ENCODE results near the gene SLC51B.
"Not testable (repeated sequence)": the region's sequence is repeated elsewhere in the genome, so short reads cannot be mapped to it uniquely, and the experiment has no call there.

The SLC51B gene

DNA sequence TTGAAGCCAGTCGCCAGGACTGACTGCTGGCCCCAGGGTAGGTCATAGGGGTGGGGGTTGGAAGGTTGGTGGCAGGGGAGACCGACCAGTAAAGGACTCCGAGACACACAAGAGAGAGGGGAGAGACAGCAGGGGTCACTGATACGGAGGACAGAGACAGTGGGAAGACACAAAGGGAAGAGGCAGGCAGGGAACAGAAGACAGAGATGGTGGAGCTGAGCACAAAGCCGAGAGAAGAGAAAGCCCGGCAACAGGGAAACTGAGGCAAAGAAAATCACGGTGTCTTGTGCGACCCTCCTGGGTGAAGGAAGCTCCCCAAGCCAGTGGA lies 22.1 kb downstream of the SLC51B start:
- no peak for DNase-seq

DNA sequence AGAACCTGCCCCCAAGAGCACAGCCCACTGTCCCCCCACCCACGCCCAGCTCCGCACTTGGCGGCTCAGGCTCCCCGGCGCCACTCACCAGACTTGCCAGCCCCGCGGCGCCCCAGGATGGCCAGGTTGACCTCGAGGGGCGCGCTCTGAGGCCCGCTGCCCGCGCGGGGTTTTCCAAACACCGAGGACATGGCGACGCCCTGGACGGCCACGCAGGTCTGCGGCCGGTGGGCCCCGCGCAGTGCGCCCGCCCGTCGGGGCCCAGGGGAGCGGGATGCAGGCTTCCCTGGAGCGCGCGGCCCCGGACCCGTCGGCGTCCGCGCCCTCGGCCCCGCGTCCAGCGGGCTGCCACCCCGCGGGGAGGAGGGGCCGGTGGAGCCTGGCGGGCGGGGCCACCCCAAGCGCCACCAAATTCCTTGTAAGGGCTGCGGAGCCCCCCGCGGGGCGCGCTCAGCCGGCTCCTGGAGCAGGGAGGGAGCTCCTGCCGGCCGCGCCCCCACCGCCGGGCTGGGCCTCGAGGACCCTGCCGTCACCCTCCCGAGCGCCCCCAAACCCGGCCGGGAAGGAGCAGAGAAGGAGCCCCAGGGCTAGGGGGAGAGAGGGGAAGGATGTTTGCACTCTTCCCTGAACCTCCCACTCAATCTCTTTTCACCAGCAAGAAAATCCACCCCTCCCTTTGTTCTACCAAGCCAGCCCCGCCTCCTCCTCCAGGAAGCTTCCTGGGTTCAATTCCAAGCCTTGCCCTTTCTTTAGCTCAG lies 22.6 kb downstream of the SLC51B start, which contains the start of gene RASL12:
RASL12 (minus strand) TSS at position 347 of the 758 bp plus-strand sequence; CDS start at position 191, 156 bp downstream.
- DNase-seq: no peak

DNA sequence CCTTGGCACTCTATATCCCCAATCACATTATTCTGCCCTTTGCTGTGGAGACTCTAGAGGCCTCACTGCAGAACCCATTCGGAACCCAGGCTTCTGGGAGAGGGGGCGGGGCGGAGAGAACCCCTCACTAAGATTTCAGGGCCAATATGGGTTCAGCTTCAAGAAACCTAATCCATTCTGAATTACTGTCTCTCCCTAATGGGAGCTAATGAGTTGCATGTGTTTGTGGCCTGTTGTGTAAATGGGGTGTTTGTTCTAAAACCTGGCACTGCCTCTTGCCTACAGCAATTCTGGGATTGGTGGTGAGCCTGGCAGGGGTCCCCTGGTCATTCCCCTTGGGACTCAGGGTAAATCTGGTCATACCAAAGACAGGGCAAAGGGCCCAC lies 23.2 kb downstream of the SLC51B start:
- no peak for DNase-seq

DNA sequence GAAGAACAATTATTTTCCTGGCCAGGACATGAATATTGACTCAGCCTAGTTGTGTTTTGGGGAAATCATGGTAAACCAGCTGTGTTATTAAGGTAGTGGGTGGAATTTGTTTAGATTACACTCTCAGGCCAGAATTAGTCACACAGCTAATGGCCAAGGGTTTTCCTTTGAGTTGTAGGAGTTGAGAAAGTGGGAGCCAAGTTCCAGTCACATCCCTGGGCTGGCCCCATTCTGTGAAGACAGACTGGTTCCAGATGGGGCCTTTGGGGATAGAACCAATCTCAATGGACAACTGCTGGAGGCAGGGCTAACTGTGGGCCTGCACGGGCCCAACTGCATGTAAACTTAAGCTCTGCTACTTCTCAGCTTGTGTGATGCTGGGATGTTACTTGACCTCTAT lies 24.0 kb downstream of the SLC51B start:
- DNase-seq: no peak

DNA sequence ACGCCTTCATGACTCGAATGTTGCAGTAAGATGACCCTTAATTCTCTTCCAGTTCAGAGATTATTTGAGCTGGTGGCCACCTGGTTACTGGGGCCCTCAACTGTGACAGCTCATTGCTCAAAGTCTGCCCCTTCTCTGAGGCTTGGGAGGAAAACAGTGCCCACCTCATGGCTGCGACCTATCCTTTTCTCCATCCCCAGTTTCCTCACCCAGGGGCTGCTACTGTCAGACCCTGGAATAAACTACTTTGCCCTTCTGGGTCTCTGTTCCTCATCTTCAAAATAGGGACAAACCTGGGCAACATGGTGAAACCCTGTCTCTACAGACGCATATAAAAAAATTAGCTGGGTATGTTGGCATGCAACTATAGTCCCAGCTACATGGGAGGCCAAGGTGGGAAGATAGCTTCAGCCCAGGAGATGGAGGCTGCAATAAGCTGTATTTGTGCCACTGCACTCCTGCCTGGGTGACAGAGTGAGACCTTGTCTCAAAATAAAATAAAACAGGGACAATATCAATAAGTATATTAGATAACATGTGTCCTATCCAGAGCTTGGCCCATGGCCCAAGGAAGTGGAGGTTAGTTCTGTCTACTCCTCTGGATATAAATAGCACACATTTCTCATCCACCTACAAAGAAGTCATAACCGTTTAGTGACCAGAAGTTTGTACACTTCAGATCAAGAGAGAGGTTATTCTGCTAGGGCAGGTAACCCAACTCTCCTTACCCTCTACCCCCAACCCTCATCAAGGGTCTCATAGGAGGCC lies 24.8 kb downstream of the SLC51B start:
- no peak for DNase-seq

DNA sequence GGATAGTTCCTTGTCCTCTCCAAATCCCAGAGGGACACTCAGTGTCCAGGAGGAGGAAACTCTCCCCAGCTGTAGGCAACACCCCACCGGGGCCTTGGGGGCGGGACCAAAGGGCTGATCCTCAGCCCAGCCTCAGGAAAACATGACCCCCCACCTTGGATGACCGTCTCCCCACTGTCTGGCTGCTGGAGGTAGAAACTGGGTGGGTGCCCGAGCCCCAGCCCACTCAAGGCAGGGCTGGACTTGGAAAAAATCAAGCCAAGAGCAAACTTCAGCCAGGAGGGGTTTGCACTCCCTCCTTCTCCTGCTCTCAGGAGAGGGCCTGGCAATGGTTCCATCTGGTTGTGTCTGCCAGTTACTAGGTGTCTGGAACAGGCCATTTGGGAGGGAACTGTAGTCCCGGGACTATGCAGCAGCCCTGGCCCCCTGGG lies 26.2 kb downstream of the SLC51B start:
- DNase-seq: no peak

DNA sequence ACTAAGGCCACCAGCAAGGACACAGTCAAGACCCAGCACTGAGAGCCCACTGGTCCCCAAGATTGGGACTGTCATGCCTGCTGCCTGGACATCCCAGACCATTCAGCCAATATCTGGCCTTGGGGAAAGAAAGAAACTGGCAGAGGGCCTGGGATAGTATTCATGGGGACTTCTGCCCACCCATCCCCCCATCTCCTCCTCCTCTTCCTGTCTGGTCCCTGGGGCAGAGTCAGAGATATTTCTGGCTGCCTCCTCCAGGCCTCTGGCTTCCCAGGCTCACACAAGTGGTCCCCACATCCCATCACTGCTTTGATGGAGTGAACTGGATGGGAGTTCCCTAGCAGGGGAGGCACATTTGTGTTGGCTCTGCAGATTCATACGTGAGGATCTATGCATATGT lies 26.8 kb downstream of the SLC51B start:
- DNase-seq: no peak

DNA sequence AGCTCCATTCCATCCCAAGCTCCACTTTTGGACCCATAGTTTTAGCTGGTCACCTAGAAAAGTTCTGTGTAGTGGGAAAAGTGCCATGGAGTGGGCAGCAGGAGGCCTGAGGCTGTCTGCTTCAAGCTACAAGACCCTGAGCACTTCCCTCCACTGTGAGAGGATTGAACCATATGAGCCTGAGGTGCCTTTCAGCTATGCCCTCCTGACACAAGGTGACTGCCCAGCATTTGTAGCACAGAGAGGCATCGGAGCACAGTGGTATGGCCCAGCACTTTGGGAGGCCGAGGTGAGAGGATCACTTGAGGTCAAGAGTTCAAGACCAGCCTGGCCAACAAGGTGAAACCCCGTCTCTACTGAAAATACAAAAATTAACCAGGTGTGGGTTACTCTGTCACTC lies 27.4 kb downstream of the SLC51B start:
- DNase-seq: no peak

DNA sequence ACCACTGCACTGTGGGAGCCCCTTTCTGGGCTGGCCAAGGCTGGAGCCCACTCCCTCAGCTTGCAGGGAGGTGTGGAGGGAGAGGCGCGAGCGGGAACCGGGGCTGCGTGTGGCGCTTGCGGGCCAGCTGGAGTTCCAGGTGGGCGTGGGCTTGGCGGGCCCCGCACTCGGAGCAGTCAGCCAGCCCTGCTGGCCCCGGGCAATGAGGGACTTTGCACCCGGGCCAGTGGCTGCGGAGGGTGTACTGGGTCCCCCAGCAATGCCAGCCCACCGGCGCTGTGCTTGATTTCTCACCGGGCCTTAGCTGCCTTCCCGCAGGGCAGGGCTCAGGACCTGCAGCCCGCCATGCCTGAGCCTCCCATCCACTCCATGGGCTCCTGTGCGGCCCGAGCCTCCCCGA lies 29.8 kb downstream of the SLC51B start:
- DNase-seq: not testable (repeated sequence)

DNA sequence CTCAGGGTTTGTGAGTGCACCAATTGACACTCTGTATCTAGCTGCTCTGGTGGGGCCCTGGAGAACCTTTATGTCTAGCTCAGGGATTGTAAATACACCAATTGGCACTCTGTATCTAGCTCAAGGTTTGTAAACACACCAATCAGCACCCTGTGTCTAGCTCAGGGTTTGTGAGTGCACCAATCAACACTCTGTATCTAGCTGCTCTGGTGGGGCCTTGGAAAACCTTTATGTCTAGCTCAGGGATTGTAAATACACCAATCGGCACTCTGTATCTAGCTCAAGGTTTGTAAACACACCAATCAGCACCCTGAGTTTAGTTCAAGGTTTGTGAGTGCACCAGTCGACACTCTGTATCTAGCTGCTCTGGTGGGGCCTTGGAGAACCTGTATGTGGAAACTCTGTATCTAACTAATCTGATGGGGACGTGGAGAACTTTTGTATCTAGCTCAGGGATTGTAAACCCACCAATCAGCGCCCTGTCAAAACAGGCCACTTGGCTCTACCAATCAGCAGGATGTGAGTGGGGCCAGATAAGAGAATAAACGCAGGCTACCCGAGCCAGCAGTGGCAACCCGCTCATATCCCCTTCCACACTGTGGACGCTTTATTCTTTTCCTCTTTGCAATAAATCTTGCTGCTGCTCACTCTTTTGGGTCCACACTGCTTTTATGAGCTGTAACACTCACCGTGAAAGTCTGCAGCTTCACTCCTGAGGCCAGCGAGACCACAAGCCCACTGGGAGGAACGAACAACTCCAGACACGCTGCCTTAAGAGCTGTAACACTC lies 30.6 kb downstream of the SLC51B start:
- DNase-seq: not testable (repeated sequence)

DNA sequence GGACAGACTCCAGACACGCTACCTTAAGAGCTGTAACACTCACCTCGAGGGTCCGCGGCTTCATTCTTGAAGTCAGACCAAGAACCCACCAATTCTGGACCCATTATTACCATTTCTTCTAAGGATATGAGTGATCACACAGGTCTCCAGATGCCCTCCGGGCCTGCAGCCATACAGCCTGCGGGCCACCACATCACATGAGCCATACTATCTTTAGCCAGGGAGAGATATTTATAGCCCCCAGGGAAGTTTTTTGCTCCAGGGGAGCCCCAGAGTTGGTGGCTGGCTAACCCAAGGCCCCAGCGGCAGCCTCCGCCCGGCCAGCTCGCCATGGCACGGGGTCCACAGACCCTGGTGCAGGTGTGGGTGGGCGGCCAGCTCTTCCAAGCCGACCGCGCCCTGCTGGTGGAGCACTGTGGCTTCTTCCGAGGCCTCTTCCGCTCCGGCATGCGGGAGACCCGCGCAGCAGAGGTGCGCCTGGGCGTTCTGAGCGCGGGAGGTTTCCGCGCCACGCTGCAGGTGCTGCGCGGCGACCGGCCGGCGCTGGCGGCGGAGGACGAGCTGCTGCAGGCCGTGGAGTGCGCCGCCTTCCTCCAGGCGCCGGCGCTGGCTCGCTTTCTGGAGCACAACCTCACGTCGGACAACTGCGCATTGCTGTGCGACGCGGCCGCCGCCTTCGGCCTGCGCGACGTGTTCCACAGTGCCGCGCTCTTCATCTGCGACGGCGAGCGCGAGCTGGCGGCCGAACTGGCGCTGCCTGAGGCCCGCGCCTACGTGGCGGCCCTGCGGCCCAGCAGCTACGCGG lies 31.5 kb downstream of the SLC51B start, which contains the start of gene KBTBD13:
KBTBD13 (plus strand) TSS at position 261 of the 805 bp plus-strand sequence; CDS start at position 331, 70 bp downstream.
- DNase-seq: no peak

DNA sequence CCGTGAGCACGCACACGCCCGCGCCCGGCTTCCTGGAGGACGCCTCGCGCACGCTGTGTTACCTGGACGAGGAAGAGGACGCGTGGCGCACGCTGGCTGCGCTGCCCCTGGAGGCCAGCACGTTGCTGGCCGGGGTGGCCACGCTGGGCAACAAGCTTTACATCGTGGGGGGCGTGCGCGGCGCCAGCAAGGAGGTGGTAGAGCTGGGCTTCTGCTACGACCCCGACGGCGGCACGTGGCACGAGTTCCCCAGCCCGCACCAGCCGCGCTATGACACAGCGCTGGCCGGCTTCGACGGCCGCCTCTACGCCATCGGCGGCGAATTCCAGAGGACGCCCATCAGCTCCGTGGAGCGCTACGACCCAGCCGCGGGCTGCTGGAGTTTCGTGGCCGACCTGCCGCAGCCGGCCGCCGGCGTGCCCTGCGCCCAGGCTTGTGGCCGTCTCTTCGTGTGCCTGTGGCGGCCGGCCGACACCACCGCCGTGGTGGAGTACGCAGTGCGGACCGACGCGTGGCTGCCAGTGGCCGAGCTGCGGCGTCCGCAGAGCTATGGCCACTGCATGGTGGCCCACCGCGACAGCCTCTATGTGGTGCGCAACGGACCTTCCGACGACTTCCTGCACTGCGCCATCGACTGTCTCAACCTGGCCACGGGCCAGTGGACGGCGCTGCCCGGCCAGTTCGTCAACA lies 32.2 kb downstream of the SLC51B start:
- no peak for DNase-seq

DNA sequence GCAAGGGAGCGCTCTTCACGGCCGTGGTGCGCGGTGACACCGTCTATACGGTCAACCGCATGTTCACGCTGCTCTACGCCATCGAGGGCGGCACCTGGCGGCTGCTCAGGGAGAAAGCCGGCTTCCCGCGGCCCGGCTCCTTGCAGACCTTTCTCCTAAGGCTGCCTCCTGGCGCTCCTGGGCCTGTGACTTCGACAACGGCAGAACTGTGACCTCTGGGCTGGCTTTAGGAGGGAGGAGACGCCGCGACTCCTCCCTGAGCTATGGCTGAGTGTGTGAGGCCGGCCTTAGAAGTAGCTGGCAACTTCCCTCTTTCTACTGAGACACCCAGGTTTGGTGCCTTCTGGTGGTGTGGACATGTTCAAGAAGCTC lies 32.8 kb downstream of the SLC51B start:
- no peak for DNase-seq

DNA sequence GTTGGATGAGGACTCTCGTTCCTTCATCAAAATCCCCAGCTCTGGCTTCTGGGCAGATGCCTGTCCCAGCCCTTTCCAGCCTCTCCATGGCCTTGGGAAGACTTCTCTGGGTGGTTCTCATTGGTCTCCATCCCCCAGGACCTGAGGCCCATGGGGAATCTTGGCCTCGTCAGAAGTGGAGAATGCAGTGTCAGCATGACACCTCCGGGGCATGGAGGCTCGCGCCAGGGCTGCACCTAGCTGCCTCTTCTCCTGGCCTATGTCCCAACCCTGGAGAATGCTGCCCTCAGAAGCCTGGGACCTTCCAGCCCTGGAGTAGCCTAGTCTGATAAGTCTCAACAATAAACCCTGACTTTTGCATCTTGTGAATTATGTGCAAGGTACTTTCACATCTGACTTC lies 34.4 kb downstream of the SLC51B start:
- no peak for DNase-seq

DNA sequence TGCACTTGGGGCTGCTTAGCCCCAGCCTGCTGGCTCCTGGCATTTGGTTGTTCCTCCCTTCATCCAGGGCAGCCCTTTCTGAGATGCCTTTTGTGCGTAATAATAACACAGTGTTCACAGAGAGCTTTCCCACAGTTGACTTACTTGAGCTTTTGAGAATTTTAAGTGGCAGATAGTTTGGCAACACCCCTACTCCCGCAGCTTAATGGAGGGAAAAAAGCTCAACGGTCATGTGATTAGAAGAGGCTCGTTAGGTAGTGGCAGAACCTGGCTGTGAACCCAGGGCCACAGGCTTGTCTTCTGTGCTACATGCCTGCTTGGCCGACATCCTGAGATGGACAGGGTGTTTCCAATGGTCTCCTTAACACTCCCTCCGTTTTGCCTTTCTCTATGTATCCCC lies 36.1 kb downstream of the SLC51B start:
- no peak for DNase-seq

DNA sequence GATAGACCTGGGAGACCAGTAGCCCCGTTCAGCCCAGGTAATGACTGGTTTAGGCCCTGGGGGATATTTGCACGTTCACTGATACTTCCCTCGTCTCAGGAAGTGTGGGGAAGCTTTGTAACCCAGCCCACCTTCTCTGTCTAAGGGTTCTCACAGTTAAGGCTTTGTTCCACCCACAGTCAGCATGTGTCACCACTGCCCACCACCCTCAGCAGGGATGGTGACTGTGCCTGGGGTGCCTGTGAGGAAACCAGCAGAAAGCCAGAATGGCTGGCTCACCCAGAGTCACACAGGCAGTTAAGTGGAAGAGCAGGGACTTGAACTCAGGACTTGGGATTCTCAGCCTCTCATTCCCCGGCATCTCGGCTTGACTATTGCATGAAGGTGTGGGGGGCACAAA lies 36.6 kb downstream of the SLC51B start:
- no peak for DNase-seq

DNA sequence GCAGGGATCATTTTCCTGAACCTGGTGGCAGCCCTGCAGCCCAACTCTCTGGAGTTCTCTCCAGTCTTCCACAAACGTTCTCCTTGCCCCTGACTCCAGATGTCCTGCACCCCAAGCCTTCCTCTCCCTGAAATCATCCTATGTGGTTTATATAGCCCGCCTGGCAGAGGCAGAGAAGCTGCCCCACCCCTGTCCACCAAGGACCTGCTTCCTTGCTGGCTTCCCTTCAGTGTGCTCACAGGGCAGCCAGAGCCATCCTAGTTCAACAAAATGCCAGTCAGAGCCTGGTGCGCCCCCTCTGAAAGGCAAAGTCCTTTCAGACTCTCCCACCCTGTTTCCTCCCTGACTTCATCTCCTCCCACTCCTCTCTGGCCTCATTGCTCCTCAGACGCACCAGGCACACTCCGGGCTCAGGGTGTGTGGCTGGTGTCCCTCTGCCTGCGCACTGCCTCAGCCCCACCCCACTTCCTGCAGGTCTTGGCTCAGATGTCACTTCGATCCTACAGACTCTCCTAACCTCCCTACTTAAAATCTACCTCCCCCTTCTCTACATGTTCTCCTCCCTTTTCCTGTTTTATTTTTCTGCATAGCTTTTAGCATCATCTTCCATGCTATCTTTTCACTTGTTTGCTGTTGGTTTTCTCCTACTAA lies 37.2 kb downstream of the SLC51B start:
- DNase-seq: peak; percentile 29 to 46

DNA sequence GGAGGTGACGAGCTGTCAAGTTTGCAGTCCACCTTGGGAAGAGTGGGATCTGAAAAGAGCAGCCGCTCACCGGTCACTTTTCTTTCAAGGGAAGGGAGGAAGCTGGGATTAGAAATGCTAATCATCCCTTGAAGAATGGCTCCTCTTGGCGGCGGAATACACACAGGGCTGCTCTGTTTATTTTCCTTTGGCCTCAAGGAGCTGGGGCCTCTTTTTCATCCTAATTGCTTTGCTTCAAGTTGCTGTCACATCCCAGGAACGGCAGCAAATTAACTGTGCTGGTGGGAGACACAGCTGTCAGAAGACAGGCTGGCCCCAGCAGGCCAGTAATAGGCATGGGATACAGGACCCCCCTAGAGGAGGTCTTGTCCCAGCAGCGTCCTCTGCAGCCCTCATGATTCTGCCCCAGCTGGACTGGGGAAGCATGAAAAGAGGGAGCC lies 38.1 kb downstream of the SLC51B start:
- no peak for DNase-seq

DNA sequence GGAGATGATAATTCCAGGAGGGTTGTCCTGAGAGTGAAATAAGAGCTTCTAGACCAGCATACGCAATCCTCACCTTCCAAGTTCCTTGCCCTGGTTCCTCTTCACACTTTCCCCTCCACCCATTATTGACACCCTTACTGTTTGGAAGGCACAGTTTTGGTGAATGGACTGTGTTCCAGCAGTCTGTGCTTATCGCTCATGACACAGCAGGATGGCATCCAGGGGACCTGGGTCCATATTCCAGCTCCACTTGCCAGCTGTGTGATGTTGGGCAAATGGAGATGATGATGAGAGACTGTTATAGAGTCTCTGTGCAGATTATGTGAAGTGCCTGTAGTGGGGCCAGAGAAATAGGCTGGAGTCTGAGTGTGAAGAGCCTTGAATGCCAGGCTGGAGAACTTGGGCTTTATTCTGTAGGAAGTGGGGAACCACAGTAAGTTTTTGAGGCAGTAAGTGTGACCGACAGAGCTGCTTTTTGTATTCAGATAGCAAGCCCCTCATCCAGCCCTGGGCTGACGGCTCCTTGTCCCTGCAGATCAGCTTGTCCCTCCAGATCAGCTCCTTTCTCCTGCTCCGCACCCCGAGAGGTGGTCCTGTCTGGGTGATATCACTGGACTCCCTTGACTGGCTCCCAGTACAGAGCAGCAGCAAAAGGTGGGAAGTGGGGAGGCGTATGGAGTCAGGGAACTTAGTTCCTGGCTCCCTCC lies 39.5 kb downstream of the SLC51B start:
- DNase-seq: no peak

DNA sequence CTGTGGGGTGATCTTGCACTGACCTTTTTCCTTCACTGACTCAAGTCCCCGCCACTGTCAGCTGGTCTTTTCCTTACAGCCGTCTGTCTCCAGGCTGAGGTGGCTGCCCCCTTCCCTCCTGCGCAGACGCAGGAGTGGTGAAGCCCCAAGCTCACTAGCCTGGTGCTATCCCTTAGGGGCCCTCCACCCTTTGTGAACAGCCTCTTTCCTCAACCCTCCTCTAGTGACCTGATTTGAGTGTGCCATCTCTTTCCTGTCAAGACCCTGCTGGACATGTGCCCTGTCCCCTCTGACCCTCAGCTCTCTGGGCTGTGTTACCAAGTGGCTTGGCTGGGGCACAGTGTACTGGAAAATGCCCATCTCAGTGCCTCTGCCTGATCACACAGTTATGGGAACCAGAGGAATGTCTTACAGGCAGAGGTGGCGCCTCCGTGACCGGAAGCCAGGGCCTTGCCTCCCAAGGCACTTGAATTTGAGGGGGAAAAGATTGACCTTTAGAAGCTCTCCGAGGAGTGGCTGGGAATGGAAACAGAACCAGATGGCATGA lies 40.1 kb downstream of the SLC51B start:
- no peak for DNase-seq

Measured in Kasumi-1 (cell line).